ENCODE results near the gene ELF1.
A peak's percentile ranks its signal among the peaks of the same experiment; 100 is the strongest.

ELF1 gene

GRCh38 chr13:41005704-41006103 is 13.4 kb downstream of the ELF1 start:
- H3K36me3 Mint-ChIP-seq = peaks cover 4% of the 10 kb centered on the region
- H3K4me1 Mint-ChIP-seq (ENCODE audit: low read depth) = peaks cover 72% of the 10 kb centered on the region
- H3K9me3 Mint-ChIP-seq (ENCODE audit: low read depth) = no peaks in the 10 kb centered on the region
- peak overlapping the region; percentile 91 for H3K27ac Mint-ChIP-seq
- peak overlapping the region; percentile 62 for H3K4me3 Mint-ChIP-seq
- no peaks in the 10 kb centered on the region for H3K27me3 Mint-ChIP-seq

DNA sequence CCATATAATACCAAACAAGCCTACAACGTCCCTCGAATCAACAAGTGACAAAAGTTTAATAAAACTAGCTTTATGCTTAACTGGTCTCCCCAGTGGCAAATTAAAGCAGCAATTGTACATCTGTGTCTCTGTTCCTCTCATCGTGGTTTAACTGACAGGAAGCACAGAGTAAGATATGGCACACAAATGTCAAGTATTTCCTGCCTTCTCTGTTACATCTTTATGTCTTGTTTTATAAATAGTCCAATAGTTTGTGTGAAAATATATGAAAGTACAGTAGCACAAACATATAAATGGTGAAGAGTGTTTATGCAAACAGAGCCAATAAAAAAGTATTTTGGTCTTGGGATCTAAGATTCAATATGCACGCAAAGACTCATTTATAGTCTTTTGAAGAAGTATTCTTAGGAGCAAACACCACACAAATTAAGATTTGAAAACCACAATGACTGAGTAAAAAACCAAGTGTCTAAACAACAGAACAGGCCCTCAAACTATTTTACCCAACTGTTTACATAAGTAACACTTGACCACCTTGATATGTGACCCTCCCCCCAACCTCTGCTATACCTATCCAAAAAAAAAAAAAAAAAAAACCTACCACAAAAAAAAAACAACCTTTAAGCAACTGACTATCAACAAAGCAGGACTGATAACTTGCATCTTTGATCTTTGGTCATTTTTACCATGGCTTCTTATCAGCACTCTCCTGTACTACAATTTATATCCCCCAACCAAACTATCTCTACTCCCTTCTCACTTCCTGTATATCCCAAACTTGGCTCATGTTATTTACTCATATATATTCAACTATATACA is 14.0 kb downstream of the ELF1 start:
- H3K27ac Mint-ChIP-seq = peak overlapping the region; percentile 91
- peaks cover 72% of the 10 kb centered on the region for H3K4me1 Mint-ChIP-seq (ENCODE audit: low read depth)
- H3K4me3 Mint-ChIP-seq = peak overlapping the region; percentile 62
- H3K27me3 Mint-ChIP-seq = no peaks in the 10 kb centered on the region
- H3K9me3 Mint-ChIP-seq (ENCODE audit: low read depth) = no peaks in the 10 kb centered on the region
- H3K36me3 Mint-ChIP-seq = peaks cover 4% of the 10 kb centered on the region

GRCh38 chr13:41002606-41003005 is 16.5 kb downstream of the ELF1 start:
- no peak overlapping the region for H3K4me3 Mint-ChIP-seq
- no peaks in the 10 kb centered on the region for H3K27me3 Mint-ChIP-seq
- H3K4me1 Mint-ChIP-seq (ENCODE audit: low read depth) = peaks cover 77% of the 10 kb centered on the region
- no peaks in the 10 kb centered on the region for H3K9me3 Mint-ChIP-seq (ENCODE audit: low read depth)
- H3K36me3 Mint-ChIP-seq = peaks cover 7% of the 10 kb centered on the region
- peak overlapping the region; percentile 84 for H3K27ac Mint-ChIP-seq

DNA sequence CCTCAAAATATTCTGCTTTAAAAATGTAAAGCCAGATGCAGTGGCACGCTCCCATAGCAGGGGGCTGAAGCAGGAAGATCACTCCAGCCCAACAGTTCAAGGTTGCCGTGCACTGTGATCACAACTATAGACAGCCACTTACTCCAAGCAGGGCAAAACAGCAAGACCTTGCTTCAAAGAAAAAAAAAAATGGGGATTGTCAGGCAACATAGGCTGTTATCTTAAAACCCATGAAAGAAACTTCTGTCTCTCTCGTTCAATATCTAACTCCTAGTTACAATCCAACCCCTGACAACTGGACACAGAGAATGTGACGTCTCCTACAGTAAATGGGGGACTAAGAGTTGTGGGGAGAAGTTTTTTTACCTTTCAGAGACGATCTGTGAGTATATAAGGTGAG is 17.4 kb downstream of the ELF1 start:
- no peaks in the 10 kb centered on the region for H3K9me3 Mint-ChIP-seq (ENCODE audit: low read depth)
- peak overlapping the region; percentile 84 for H3K27ac Mint-ChIP-seq
- H3K27me3 Mint-ChIP-seq = no peaks in the 10 kb centered on the region
- peak overlapping the region; percentile 46 for H3K4me3 Mint-ChIP-seq
- H3K36me3 Mint-ChIP-seq = peaks cover 11% of the 10 kb centered on the region
- H3K4me1 Mint-ChIP-seq (ENCODE audit: low read depth) = peaks cover 76% of the 10 kb centered on the region

GRCh38 chr13:40999416-40999815 is 19.7 kb downstream of the ELF1 start:
- Mint-ChIP-seq H3K36me3 (peaks cover 11% of the 10 kb centered on the region), H3K27me3 (no peaks in the 10 kb centered on the region), H3K4me1 (ENCODE audit: low read depth) (peaks cover 80% of the 10 kb centered on the region), H3K27ac (peak overlapping the region; percentile 64), H3K4me3 (no peak overlapping the region), H3K9me3 (ENCODE audit: low read depth) (no peaks in the 10 kb centered on the region)

- no peaks in the 10 kb centered on the region for H3K9me3 Mint-ChIP-seq (ENCODE audit: low read depth)
- no peaks in the 10 kb centered on the region for H3K27me3 Mint-ChIP-seq
- no peak overlapping the region for H3K4me3 Mint-ChIP-seq
- peaks cover 84% of the 10 kb centered on the region for H3K4me1 Mint-ChIP-seq (ENCODE audit: low read depth)
- peak overlapping the region; percentile 92 for H3K27ac Mint-ChIP-seq
- peaks cover 11% of the 10 kb centered on the region for H3K36me3 Mint-ChIP-seq
These were observed 22.6 kb downstream of the ELF1 start for GRCh38 chr13:40996426-40997092.

GRCh38 chr13:40995997-40996396 is 23.1 kb downstream of the ELF1 start:
- H3K9me3 Mint-ChIP-seq (ENCODE audit: low read depth) = no peaks in the 10 kb centered on the region
- H3K4me1 Mint-ChIP-seq (ENCODE audit: low read depth) = peaks cover 84% of the 10 kb centered on the region
- peak overlapping the region; percentile 92 for H3K27ac Mint-ChIP-seq
- H3K4me3 Mint-ChIP-seq = no peak overlapping the region
- no peaks in the 10 kb centered on the region for H3K27me3 Mint-ChIP-seq
- peaks cover 7% of the 10 kb centered on the region for H3K36me3 Mint-ChIP-seq

DNA sequence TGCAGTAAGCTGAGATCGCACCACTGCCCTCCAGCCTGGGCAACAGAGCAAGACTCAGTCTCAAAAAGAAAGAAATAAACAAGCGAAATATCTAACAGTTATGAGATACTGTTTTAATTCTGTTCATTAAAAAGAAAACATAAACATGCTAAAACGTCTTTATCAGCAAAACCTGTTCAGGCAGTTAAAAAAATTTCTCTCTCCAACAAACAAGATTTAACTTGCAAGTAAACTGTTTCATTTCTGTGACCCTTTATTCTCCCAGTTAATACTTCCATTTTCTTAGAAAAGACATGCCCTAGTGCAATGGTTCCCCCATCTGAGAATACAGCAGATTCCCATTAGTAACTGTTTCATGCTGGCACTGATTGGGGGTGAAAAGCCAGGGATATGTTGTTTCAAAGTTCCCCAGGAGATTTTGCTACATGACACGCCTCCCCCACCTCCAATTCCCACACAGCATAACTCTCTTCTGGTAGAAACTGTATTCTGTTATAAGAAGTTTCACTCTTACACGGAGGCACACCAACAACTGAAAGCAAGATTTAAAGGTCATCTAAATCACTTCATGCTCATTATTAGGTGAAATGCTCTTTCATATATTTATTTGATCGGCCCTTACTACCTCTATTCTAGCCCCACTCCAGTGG is 24.4 kb downstream of the ELF1 start:
- H3K27me3 Mint-ChIP-seq = no peaks in the 10 kb centered on the region
- peak overlapping the region; percentile 92 for H3K27ac Mint-ChIP-seq
- H3K36me3 Mint-ChIP-seq = peaks cover 7% of the 10 kb centered on the region
- H3K4me3 Mint-ChIP-seq = peak overlapping the region; percentile 76
- peaks cover 90% of the 10 kb centered on the region for H3K4me1 Mint-ChIP-seq (ENCODE audit: low read depth)
- no peaks in the 10 kb centered on the region for H3K9me3 Mint-ChIP-seq (ENCODE audit: low read depth)

DNA sequence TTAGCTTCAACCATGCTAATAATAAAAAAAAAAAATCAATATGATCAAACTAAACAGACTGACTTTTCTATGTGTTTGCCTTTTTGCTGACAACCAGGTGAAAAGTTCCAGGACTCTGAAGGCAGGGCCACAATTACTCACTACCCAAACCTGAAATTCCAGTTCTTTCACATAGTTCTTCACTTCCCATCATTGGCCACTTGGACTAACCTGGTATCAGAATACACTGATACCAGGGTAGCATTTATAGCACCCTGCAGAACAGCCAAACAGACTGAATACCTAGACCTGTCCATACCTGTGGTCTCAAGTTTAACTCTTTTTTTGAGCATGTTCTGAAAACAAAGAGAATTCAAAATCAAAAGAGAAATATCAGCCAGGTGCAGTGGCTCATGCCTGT is 25.1 kb downstream of the ELF1 start:
- H3K4me3 Mint-ChIP-seq = peak overlapping the region; percentile 14
- H3K4me1 Mint-ChIP-seq (ENCODE audit: low read depth) = peaks cover 87% of the 10 kb centered on the region
- no peaks in the 10 kb centered on the region for H3K9me3 Mint-ChIP-seq (ENCODE audit: low read depth)
- H3K27me3 Mint-ChIP-seq = no peaks in the 10 kb centered on the region
- peaks cover 4% of the 10 kb centered on the region for H3K36me3 Mint-ChIP-seq
- peak overlapping the region; percentile 91 for H3K27ac Mint-ChIP-seq

- Mint-ChIP-seq H3K4me1 (ENCODE audit: low read depth) (peaks cover 89% of the 10 kb centered on the region), H3K4me3 (peak overlapping the region; percentile 17), H3K27me3 (no peaks in the 10 kb centered on the region), H3K27ac (peak overlapping the region; percentile 91), H3K9me3 (ENCODE audit: low read depth) (no peaks in the 10 kb centered on the region), H3K36me3 (peaks cover 4% of the 10 kb centered on the region)
These were observed 26.2 kb downstream of the ELF1 start for GRCh38 chr13:40992678-40993518.

- Mint-ChIP-seq H3K36me3 (no peaks in the 10 kb centered on the region), H3K27ac (peak overlapping the region; percentile 86), H3K27me3 (no peaks in the 10 kb centered on the region), H3K4me3 (no peak overlapping the region), H3K9me3 (ENCODE audit: low read depth) (no peaks in the 10 kb centered on the region), H3K4me1 (ENCODE audit: low read depth) (peaks cover 85% of the 10 kb centered on the region)
These were observed 31.4 kb downstream of the ELF1 start for GRCh38 chr13:40987606-40988280.

GRCh38 chr13:40986101-40986856 is 32.8 kb downstream of the ELF1 start:
- H3K27me3 Mint-ChIP-seq = no peaks in the 10 kb centered on the region
- H3K4me1 Mint-ChIP-seq (ENCODE audit: low read depth) = peaks cover 76% of the 10 kb centered on the region

GRCh38 chr13:40985381-40986100 is 33.6 kb downstream of the ELF1 start:
- Mint-ChIP-seq H3K27me3 (no peaks in the 10 kb centered on the region), H3K4me1 (ENCODE audit: low read depth) (peaks cover 73% of the 10 kb centered on the region), H3K27ac (peak overlapping the region; percentile 97), H3K9me3 (ENCODE audit: low read depth) (no peaks in the 10 kb centered on the region), H3K4me3 (peak overlapping the region; percentile 85), H3K36me3 (peaks cover 3% of the 10 kb centered on the region)

More at GRCh38 chr13:40986101-40986856, 32.8 kb downstream of the ELF1 start:
- Mint-ChIP-seq H3K4me3 (peak overlapping the region; percentile 50), H3K27ac (peak overlapping the region; percentile 97), H3K36me3 (peaks cover under 1% of the 10 kb centered on the region), H3K9me3 (ENCODE audit: low read depth) (no peaks in the 10 kb centered on the region)
